Gastroesophageal sphincter (tissue), 4 donors: Measurements from ENCODE around the gene RPL29. TPM values are rescaled to one million over a fixed set of nuclear protein-coding genes. Genes with fewer than 3 reads are reported as not detected.

Experiments
- ATAC-seq: fragments of 150-250 bp; one replicate; pipeline ENCODE4 v1.9.1; 2016; ENCODE audit warnings: mild to moderate bottlenecking, moderate library complexity
- H3K27ac ChIP-seq, 4 donors: fragments of 200-600 bp; sonication (generic) in 3 of 4; 1 replicate in 3 of 4; 2 replicates in 1 of 4; pipeline ENCODE4 v1.5.1; 2016 to 2019
- H3K27me3 ChIP-seq: fragments of 200-600 bp; sonication (generic); one replicate; pipeline ENCODE4 v1.5.1; 2019
- H3K36me3 ChIP-seq, 2 donors: fragments of 200-600 bp; sonication (generic); one replicate each; pipeline ENCODE4 v1.5.1; 2019; ENCODE audit warnings: control low read depth in 1 of 2
- H3K4me1 ChIP-seq, 3 donors: fragments of 200-600 bp; sonication (generic); 1 replicate in 2 of 3; 2 replicates in 1 of 3; pipeline ENCODE4 v1.5.1; 2016 to 2019; ENCODE audit warnings: control low read depth in 2 of 3
- H3K4me3 ChIP-seq, 2 donors: fragments of 200-600 bp; sonication (generic); one replicate each; pipeline ENCODE4 v1.5.1; 2019; ENCODE audit warnings: mild to moderate bottlenecking in 1 of 2, moderate library complexity in 1 of 2
- H3K9me3 ChIP-seq, 3 donors: fragments of 200-600 bp; sonication (generic); one replicate each; pipeline ENCODE4 v1.5.1; 2017 to 2019; ENCODE audit warnings: control low read depth in 2 of 3
- EP300 ChIP-seq: sonication (generic); formaldehyde crosslinking; IDR thresholded peaks from one replicate; pipeline ENCODE4 v1.6.1; 2017; ENCODE audit warnings: antibody characterized with exemption, mild to moderate bottlenecking
- POLR2A ChIP-seq, 2 donors: fragments of 450-650 bp; IDR thresholded peaks; one replicate each; pipeline ENCODE4 v1.6.1; 2017; ENCODE audit warnings: antibody characterized with exemption in 2 of 2, mild to moderate bottlenecking in 2 of 2, moderate library complexity in 1 of 2
- POLR2AphosphoS5 ChIP-seq: sonication (generic); formaldehyde crosslinking; IDR thresholded peaks from one replicate; pipeline ENCODE4 v1.6.1; 2017; ENCODE audit warnings: antibody characterized with exemption
- WGBS, 2 donors: methylation state at CpG; one replicate each; pipeline ENCODE4 v1.1.5; 2018; ENCODE audit warnings: low coverage in 1 of 2; 5-methylcytosine and 5-hydroxymethylcytosine counted together
- total RNA-seq, 4 donors: library from RNA; depleted of rRNA; stranded (reverse); fragments of >200 nt; gene quantifications; one replicate each; pipeline ENCODE4 v1.1.0, GENCODE V29; 2016
- TF ChIP-seq, protein P1 (sequence below), 4 experiments: fragments of 200-600 bp in 2 of 4; fragments of 450-650 bp in 2 of 4; sonication (generic) in 1 of 4; IDR thresholded peaks; one replicate each; pipeline ENCODE4 v1.5.1; 2017 to 2019; ENCODE audit warnings: antibody characterized with exemption in 4 of 4, mild to moderate bottlenecking in 2 of 4, moderate library complexity in 2 of 4

Gene RPL29
- total RNA-seq, 4 donors from 2014 or later = 775 to 1,945 (median 1,298) TPM

DNA sequence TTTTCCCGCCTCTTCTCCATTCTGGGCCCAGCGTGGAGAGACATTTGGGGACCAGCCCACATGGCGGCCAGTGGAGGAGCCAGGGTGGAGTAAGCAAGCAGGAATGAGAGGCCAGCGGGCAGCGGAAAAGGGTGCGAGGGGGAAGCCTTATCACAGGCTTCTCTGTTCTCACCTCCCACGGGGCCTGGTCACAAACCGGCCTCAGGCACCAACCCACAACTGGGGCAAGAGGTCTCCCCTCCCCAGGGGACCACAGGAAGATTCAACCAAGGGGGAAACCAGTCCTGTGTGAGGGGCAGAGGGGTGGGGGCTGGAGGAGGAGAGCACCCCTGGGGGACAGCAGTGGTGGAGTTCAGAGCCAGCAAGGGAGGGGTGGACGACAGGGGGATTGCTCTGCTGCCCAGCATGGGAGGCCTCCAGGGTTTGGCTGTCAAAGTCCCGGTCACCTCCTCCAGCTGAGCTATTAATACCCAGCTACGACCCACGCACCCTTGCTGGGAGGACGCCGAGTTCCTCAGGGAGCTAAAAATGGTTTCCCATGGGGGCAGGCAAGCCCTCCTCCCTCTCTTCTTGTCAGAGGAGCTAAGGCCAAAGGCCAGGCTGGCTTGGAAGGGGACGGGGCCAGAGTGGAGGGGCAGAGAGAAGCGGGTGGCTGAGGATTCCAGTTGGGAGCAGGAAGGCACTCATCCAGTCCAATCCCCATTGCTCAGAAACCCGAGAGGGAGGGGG, 23.8 kb upstream of the RPL29 start:
- Histone ChIP-seq H3K36me3 (no peaks in the 10 kb centered on the region), H3K9me3 (no peaks in the 10 kb centered on the region), H3K27me3 (no peaks in the 10 kb centered on the region), H3K4me3 (no peak overlapping the region), H3K27ac (peak overlapping the region; percentile 16 to 81 (median 74)), H3K4me1 (peaks cover 0 to 79% (median 33%) of the 10 kb centered on the region in 3 donors)
- TF ChIP-seq, protein P1, sequence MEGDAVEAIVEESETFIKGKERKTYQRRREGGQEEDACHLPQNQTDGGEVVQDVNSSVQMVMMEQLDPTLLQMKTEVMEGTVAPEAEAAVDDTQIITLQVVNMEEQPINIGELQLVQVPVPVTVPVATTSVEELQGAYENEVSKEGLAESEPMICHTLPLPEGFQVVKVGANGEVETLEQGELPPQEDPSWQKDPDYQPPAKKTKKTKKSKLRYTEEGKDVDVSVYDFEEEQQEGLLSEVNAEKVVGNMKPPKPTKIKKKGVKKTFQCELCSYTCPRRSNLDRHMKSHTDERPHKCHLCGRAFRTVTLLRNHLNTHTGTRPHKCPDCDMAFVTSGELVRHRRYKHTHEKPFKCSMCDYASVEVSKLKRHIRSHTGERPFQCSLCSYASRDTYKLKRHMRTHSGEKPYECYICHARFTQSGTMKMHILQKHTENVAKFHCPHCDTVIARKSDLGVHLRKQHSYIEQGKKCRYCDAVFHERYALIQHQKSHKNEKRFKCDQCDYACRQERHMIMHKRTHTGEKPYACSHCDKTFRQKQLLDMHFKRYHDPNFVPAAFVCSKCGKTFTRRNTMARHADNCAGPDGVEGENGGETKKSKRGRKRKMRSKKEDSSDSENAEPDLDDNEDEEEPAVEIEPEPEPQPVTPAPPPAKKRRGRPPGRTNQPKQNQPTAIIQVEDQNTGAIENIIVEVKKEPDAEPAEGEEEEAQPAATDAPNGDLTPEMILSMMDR (IDR thresholded peaks at IDR 0.05) = no peak
- TF ChIP-seq EP300 (no peak), POLR2AphosphoS5 (peak; percentile 86)
- peak; percentile 66 for ATAC-seq
- WGBS, 2 donors = 40% methylated on average over 1 of the region's 17 CpGs; no CpG with 5 or more reads in 1 of the 2 donors

GRCh38 chr3:52018319-52019000, 22.8 kb upstream of the RPL29 start:
- Histone ChIP-seq H3K4me3 (no peak overlapping the region), H3K36me3 (no peaks in the 10 kb centered on the region), H3K9me3 (no peaks in the 10 kb centered on the region), H3K27ac (peak overlapping the region in 3 of 4 donors; percentile 73 to 81 (median 74)), H3K27me3 (no peaks in the 10 kb centered on the region), H3K4me1 (peaks cover 0 to 69% (median 30%) of the 10 kb centered on the region in 3 donors)
- no peak for ATAC-seq
- TF ChIP-seq, protein P1 (IDR thresholded peaks at IDR 0.05) = no peak
- TF ChIP-seq POLR2A (IDR thresholded peaks at IDR 0.05) (no peak), EP300 (no peak), POLR2AphosphoS5 (no peak)
- WGBS, 2 donors = 97 to 100% methylated on average over 1 to 7 of the region's 21 CpGs

DNA sequence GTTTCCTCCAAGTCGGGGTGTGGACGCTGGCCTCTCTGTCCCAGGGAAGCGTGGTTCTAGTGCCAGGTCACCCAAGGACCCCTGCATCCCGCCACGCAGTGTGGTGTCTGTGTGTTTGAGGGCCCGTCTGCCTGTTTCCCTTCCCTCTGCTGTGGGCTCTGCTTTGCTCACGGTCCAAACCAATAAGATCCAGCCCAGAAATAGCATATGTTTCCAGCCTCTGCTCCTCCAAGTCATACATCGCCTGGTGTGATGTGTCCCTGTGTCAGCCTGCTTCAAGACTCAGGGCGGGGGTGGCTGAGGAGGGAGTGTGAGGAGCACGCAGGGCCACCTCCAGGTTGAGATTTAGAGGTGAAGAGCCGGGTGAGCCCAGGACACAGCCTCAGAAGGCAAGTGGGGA, 21.9 kb upstream of the RPL29 start:
- peaks cover 0 to 64% (median 23%) of the 10 kb centered on the region in 3 donors for H3K4me1 ChIP-seq
- no peak for ATAC-seq
- 67% methylated on average over 6 of the region's 11 CpGs; no CpG with 5 or more reads in 1 of the 2 donors for WGBS, 2 donors

GRCh38 chr3:52015438-52016228, 19.9 kb upstream of the RPL29 start:
- ATAC-seq = no peak
- no peak overlapping the region for H3K4me3 ChIP-seq
- TF ChIP-seq POLR2A (IDR thresholded peaks at IDR 0.05) (no peak), POLR2AphosphoS5 (no peak), EP300 (no peak)
- TF ChIP-seq, protein P1 (IDR thresholded peaks at IDR 0.05) = no peak
- peaks cover 0 to 45% (median 11%) of the 10 kb centered on the region in 3 donors for H3K4me1 ChIP-seq
- no peaks in the 10 kb centered on the region for H3K9me3 ChIP-seq
- no peak overlapping the region for H3K27ac ChIP-seq
- 92 to 100% methylated on average over 2 to 5 of the region's 13 CpGs for WGBS, 2 donors
- no peaks in the 10 kb centered on the region for H3K27me3 ChIP-seq
- H3K36me3 ChIP-seq = no peaks in the 10 kb centered on the region

More for the DNA sequence above, 21.9 kb upstream of the RPL29 start:
- Histone ChIP-seq H3K9me3 (no peaks in the 10 kb centered on the region), H3K27me3 (no peaks in the 10 kb centered on the region), H3K36me3 (no peaks in the 10 kb centered on the region), H3K27ac (peak overlapping the region in 3 of 4 donors; percentile 22 to 45 (median 41)), H3K4me3 (no peak overlapping the region)
- TF ChIP-seq POLR2A (IDR thresholded peaks at IDR 0.05) (no peak), POLR2AphosphoS5 (no peak), EP300 (no peak)
- TF ChIP-seq, protein P1 (IDR thresholded peaks at IDR 0.05) = no peak
